GM12891 (cell line): ENCODE measurements around the gene AUH.

Experiments used
- PAX5 ChIP-seq: IDR thresholded peaks from 2 replicates; pipeline ENCODE4 v1.6.1; 2011; ENCODE audit warnings: low read length, moderate library complexity, mild to moderate bottlenecking; ENCODE audit not compliant: insufficient read depth, severe bottlenecking
- POLR2A ChIP-seq: IDR thresholded peaks from 2 replicates; pipeline ENCODE4 v1.6.1; 2011; ENCODE audit warnings: low read depth, low read length, control low read depth
- POLR2AphosphoS5 ChIP-seq: IDR thresholded peaks from 2 replicates; pipeline ENCODE4 v1.6.1; 2011; ENCODE audit warnings: low read depth, low read length, control low read depth

- TF ChIP-seq POLR2AphosphoS5 = no peak
- TF ChIP-seq PAX5 = no peak
- TF ChIP-seq POLR2A = no peak
These were observed 33.4 kb upstream of the AUH start for GRCh38 chr9:91395106-91395552.
